NCI-H187 (cell line): ENCODE results near the gene P4HA1.
"Not testable (repeated sequence)": the region's sequence is repeated elsewhere in the genome, so short reads cannot be mapped to it uniquely, and the experiment has no call there.

Source experiments
- DNase-seq, 2 experiments: peaks; one replicate each; lab custom pipeline; 2025; lab: John Stamatoyannopoulos, UW

Gene P4HA1

DNA sequence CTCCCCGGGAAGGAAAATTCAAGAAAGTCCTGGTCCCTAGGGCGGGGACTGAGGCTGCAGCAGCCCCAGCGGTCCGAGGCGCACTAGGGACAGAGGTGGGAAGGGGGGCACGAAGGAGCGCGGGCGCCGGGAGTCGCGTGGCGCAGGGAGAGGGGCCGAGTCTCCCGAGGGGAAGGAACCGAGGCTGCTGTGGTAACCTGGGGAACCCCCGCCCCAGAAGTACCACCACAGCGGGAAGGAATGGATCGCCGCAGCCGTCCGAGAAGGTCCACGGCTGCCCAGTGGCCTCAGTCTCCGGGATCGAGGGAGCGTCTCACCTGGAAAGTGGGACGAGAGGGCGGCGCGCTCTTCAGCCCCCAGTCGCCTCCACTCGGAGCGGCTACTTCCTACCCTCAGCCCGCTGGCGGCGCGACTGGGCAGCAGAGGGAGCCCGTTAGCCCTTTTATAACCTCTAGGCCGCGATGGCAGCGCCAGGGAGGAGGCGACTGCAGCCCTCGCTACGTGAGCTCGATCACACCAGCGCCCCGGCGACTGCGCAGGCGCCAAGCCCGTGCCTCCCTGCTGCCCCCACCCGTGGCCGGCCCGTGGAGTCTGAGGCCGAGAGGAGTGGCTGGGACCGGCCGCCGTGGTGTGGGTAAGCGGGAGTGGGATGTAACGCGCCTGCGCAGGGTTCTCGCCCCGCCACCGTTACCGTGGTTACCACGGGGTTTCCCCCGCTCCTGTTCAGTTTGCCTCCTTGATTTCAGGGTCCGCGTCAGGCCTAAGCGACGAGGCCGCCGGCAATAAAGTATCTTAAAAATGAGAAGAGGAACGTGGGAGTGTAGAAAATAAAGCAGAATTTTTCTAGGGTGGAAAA, at the start of gene P4HA1:
TSS of gene P4HA1 (minus strand) at position 418 of the 856 bp plus-strand sequence. CDS start 21,983 bp downstream, outside the sequence.
- DNase-seq, result peak; percentile 67 to 72

DNA sequence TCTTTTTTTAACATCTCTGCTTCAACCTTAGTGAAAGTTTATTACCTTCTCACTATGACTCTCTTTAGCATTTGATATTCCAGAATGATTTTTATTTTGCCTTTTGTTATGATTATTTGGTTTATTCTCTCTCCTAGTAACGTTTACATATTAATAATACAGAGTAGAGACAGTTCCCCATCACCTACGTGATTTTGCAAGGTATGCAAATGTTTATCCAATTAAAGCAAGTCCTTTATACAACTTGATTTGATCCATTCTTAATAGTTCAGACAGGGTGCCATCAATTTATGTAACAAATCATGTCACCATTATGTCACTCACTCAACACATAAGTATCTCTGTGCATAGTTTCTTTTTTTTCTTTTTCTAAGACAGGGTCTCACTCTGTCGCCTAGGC, 44.9 kb upstream of the P4HA1 start:
- DNase-seq, result no peak

DNA sequence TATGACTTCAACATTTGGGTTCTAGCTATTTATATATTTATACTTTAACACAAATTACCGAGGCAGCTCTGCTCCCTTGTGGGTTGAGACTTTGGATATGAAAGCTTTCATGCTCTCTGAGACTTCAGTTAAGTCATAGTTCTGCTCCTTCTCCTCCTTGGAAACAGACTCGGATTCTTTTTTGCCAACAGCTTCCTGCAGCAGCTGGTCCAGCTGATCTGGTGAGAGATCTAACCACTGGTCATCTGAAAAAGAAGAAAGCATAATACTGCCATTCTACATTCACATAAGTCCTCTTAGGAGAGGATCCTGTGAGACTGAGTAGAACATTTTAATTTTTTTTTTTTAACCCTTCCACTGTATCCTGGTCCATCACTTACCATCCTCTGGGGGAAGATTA, 42.6 kb upstream of the P4HA1 start:
- no peak for DNase-seq

DNA sequence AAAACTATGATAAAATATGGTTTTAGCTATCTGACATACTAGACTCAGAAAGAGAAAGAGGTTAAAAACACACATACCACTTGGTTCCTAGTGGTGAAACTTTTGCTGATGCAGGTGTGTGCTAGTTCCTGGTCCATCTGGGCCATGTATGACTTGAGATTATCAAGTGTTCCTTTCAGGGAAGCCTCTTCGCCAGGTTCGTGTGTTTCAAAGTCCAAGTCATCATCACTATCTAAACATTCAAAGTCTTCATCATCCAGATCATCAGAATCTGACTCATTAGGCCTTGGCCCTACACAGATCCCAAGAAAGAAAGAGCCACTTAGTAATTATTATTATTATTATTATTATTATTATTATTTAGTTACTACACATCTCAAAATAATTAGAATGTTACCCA, 40.0 kb upstream of the P4HA1 start:
- no peak for DNase-seq

DNA sequence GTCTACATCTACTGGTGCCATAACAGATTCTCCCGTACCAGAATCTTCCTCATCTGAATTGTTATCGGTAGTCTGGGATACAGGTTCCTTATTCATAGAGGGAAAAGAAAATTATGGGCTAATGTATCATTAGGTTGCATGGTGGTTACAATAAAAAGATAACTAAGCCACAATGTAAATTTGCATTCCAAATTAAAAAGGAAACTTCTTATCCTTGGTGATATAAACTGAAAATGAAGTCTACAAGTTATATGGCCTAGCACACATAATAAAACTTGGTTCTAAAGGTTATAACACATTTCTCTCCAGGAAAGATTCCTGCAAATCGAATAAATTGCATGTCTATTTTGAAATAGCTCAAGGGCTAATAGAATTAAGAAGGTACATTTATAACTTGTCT, 38.1 kb upstream of the P4HA1 start:
- DNase-seq, result no peak

DNA sequence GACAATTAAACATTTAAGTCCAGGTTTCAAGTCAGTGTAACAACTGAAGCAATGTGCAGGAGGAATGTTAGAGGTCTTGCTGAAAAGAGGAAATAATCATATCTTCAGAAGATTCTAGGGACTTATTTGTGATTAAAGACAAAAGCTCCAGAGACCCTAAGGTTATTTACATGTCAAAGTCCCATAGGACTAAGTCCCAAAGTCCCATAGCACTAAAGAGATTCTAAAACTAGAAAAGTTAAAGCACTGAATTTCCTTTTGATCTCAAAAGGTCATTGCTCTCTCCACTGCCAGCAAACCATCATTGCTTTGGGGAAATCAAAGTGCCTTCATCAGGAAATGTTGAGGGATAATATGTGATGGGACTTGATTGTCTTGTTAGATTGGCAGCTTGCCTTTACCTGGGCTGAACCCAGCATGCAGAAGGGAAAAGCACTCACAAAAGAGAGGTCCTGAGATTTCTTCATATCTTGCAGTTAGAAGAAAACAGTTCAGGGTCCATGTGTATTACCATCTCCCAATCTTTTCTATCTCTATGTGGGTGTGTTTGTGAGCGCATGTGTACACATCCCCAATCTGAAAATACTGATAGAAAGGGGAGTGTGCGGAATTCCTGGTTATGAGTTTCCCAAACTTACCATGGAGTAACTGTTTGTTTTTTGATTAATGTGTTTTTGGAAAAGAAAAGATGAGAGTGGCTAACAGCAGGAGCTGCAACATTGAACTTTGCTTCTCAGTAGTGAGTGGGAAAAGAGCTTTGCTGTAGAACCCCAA, 35.4 kb upstream of the P4HA1 start:
- DNase-seq, result no peak

DNA sequence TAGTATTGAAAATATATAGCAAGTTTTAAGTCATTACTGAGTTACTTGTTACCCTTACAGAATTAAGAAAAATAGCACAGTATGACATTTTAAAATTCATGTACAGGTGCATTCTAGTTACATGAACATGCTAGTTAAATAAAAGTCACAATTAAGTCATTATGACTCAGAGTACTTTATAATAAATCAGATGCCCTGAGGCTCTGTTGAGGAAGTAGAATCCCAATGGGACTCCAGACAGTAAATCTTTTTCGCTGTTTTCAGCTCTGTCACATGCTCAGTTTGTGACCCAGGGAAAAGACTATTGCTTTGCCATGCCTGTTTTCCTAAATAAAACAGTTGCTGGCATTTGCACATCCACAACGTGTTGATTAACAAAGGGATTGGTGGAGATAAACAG, 34.6 kb upstream of the P4HA1 start:
- DNase-seq, result no peak

DNA sequence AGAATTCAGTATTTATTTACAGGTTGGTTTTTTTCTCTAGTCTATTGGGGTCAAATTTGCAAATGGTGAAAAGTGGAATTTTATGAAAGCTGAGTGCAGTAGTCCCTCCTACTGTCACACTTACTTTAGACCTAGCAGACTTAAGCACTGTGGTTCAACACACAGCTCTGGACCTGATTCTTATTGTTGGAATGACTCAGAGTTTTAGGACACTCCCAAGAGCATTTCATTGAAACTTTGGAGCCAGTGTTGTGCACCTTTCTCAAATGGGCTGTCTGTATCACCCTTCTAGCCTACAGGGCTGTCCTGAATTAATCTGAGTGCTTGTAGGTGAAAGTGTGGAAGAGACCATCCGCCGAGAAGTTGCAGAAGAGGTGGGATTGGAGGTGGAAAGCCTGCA, 29.7 kb upstream of the P4HA1 start:
- no peak for DNase-seq

DNA sequence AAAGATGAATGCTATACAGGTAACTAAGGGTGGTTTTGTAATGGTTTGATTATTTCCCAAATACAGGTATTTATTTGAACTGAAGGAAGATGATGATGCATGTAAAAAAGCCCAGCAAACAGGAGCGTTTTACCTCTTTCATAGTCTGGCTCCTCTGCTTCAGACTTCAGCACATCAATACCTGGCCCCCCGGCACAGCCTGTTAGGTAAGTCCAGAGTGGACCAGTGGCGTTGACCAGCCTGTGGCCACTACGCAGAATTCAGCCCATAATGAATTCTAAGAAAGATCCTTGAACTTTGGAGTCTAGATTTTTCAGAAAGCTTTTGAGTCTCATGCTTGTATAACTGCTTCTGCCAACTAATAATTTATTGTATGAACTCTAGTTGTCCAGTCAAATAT, 23.3 kb upstream of the P4HA1 start:
- DNase-seq, result no peak

DNA sequence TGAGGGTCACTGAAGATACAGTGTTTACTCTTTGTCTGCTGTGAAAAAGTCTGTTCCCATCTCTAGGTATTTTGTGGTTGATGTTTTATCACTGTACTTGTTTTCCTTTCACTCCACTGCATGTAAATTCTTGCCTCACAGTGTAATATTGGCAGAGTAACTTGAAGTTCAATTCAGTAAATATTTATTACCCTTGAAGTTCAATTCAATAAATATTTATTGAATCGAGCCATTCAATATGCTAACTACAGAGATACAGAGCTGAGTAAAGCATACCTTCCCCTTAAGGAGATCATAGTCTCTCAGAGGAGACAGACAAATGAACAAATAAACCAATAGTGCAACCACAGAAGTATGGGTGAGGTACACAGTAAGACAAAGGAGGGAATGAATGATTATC, 22.8 kb upstream of the P4HA1 start:
- DNase-seq, result no peak

DNA sequence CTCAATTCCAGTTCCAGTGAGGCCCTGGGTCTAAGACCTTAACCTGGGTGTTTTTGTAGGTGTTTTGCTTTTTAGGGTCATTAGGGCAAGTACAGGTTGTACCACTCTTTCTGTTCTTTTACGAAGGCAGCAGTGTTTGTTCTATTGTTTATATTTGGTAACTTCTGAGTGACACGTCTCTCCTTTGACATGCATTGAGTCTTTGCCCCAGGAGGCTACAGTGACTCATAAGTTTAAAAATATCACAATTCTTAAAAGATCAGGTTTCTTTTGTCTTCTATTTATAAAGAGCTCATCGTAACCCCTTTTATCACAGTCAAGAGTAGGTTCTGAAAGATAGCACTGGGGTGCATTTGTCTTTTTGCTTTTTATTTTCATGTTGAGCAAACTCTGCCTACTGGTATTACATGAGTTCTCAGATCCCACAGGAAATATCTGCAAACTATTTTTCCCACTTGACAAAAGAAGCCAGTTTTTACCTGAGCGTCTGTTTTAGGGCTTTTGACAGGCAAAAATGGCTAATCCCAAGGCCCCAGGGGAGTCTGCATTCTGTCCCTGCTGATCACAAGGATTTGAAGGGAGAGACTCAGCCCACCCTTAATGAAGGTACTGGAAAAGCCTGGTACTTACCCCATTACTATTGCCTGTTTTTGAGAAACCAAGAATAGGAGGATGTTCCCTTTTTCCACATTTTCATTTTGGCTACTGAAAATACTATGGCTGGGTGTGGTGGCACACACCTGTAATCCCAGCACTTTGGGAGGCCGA, 21.5 kb upstream of the P4HA1 start:
- DNase-seq, result no peak

DNA sequence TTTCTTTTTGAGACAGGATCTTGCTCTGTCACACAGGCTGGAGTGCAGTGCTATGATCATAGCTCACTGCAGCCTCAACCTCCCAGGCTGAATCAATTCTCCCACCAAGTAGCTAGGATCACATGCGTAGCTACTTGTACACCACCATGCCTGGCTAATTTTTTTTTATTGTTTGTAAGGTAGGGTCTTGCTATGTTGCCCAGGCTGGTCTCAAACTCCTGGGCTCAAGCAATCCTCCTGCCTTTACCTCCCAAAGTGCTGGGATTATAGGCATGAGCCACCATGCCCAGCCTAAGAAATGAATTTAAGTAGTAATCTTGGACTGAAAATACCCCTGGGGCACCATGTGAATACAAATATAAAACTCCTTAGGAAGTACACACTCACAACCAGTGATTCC, 19.4 kb upstream of the P4HA1 start:
- no peak for DNase-seq

DNA sequence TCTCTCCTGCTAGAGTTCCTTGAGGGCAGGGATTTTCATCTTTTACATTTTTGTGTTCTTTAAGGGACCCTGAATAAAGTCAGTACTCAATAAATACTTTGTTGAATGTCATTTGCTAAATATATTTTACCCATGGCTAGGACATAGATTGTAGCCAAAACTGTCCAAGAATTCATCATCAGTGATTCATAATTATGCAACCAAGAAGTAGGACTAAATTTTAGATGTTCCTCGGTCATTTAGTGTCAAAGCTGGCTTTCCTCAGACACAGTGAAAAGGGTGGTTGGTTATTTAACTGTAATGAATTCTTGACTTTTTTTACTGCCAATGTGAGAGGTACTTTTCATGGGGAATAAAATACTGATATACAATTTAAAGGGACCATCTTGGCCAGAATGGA, 16.9 kb upstream of the P4HA1 start:
- DNase-seq, result no peak

DNA sequence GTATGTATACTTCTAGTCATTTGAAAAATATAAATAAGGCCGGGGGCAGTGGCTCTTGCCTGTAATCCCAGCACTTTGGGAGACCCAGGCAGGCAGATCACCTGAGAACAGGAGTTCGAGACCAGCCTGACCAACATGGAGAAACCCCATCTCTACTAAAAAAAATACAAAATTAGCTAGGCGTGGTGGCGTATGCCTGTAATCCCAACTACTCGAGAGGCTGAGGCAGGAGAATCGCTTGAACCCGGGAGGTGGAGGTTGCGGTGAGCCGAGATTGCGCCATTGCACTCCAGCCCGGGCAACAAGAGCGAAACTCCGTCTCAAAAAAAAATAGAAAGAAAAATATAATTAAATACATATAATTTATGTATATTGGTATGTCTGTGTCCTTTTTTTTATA, 15.4 kb upstream of the P4HA1 start:
- DNase-seq, result not testable (repeated sequence)

DNA sequence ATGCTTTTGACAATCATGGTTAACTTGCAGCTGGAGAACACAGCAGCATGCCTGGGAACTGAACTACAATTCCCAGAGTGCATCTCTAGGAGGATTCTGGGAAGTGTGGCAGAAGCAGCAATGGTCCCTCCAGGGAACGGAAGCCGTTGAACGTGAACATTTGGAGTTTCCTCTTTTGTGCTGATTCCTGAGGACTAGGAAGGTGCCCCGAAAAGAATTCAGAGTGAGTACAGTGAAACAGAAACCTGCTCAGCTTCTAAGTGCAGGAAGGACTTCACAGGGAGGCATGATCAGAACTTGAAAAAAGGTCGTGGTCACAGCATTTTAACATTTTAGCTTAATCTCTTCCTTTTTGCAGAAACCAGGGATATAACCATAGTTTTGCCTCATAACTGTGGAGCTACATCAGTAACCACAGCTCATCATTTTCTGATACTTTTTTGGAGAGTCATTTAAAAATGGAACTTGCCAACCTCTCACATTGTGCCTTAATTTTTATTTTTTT, 13.7 kb upstream of the P4HA1 start, which contains the start of gene NUDT13:
TSS of gene NUDT13 (plus strand) at position 111 of the 505 bp plus-strand sequence. CDS start 3,911 bp downstream, outside the sequence.
- DNase-seq, result peak in 1 of 2 experiments; percentile 1

DNA sequence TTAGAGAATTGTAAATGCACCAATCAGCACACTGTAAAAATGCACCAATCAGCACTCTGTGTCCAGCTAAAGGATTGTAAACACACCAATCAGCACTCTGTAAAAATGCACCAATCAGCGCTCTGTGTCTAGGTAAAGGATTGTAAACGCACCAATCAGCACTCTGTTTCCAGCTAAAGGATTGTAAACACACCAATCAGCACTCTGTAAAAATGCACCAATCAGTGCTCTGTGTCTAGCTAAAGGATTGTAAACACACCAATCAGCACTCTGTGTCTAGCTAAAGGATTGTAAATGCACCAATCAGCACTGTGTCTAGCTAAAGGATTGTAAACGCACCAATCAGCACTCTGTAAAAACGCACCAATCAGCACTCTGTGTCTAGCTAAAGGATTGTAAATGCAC, 12.6 kb upstream of the P4HA1 start:
- DNase-seq, result not testable (repeated sequence)

DNA sequence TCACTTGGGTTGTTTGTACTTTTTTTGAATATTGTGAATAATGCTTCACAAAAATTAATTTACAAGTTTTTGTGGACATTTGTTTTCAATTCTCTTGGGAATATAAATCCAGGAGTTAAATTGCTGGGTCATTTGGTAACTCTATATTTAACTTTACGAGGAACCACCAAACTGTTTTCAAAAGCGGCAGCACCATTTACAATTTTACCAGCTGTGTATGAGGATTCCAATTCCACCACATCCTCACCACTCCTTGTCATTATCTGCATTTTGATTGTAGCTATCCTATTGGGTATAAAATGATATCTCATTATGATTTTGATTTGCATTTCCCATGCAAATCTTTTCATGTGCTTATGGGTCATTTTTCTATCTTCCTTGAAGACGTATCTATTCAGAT, 9.6 kb upstream of the P4HA1 start:
- DNase-seq, result no peak

DNA sequence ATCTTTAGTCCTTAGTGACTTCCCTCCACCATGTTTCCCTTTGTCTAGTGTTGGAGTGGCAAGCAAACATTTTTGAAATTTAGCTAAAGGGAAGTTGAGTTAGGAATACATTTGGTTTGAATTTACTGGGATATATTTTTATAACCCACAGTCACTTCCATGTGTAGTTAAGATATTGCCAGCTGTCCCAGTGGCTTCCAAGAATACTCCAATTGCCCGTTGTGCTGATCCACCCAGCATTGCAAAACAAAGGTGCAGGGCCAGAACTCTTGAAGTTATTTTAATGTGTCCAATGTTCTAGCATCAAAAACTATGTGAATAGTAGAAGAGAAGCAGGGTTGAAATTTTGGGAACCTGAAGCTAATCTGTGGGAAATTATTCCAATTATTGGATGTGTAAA, 2.5 kb upstream of the P4HA1 start:
- no peak for DNase-seq

DNA sequence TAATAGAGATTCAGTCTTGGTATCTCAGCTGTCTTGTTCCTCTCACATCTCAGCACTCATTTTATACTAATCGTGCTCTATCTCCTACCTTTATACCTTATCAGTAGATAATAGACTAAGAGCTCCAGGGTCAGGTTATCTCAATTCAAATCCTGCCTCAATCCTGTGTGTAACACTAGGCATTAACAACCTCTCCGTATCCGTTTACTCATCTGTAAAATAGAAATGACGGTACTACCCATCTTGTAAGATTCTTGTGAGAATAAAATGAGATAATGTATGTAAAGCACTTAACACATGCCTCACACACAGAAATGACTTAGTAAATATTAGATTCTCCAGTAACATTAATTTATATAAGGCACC, 622 bp upstream of the P4HA1 start:
- no peak for DNase-seq

DNA sequence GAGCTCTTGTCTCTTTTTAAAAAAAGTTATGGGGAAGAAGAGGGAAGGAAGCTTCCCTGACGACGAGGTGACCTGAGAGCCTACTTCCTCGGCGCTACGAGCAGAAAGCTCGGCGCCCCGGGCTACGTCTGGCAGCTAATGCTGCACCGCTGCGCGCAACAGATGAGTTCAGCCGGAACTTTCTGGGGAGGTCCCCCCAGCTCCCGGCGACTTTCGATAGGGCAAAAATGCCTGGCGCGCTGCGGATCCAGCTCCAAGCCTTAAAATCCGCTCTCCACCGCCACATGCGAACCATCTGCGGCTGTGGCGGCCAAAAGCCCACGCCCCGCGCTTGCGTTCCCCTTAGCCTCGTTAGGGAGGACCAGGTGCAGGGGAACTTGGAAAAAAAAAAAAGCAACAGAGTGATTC, 621 bp downstream of the P4HA1 start:
- DNase-seq, result peak in 1 of 2 experiments; percentile 42

DNA sequence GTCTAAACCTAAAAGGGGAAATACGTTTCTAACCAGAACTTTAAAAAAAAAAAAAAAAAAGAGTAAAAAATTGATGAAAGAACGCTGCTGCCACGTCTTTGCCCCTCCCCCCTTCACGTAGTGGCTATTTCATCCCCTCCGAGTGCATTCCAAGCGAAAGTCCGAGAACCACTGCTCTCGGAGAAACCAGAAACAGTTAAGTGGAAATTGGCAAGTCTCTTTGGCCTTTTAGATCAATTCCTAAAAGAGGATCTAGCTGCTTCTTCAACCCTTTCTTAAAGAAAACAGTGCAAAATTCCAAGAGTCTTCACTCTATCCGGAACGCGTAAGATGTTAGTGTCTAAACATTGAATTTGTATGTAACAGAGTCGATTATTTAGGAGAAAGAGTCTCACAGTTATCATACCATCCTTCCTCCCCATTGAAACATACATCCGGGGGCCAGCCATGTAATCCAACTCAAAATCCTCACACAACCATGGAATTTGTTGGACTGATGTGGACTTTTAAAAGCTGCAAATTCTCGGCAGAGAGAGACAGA, 1.1 kb downstream of the P4HA1 start:
- DNase-seq, result no peak

DNA sequence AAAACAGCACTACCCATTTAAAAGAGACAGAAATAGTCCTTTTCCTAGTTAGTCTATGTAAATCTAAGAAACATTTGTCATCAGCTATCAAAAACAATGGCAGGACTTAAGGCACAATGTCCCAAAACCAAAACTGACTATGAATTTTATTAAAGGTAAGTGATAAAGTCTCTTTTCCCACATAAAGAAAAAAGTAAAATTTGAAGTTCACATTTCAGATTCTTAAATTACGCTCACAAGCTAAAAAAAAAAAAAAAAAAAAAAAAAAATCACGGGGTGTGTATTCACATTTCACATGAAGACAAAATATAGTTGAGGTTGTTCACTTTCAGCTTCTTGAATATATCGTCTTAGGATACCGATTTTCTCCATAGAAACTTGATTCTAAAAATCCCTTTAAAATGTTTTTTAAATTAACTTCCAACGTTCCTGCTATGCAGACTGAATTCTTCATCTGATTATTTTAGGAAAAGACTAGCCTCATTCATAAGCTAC, 1.6 kb downstream of the P4HA1 start:
- no peak for DNase-seq
